Astrocyte of the cerebellum (primary cell): ENCODE results near the gene RAP2A.

Source experiments
- DNase-seq: peaks from one replicate; pipeline ENCODE4 v3.0.0-alpha.2; 2011; ENCODE audit warnings: low read depth
- H3K4me3 ChIP-seq: 2 replicates; pipeline ENCODE4 v1.5.1; 2011; ENCODE audit warnings: mild to moderate bottlenecking, low read depth, low read length, moderate library complexity
- in situ Hi-C: cut with HindIII; loops from 2 replicates; pipeline ENCODE4 v1.10.0; 2017; ENCODE audit warnings: low sequenced_read_pairs
- TF ChIP-seq, protein P1 (sequence below): IDR thresholded peaks from 2 replicates; pipeline ENCODE4 v1.5.1; 2012; ENCODE audit warnings: low read length, low read depth, moderate library complexity, mild to moderate bottlenecking; ENCODE audit errors: missing control alignments

Gene RAP2A

GRCh38 chr13:97468331-97468730 lies 34.4 kb downstream of the RAP2A start:
- no peak for DNase-seq
- TF ChIP-seq, protein P1, sequence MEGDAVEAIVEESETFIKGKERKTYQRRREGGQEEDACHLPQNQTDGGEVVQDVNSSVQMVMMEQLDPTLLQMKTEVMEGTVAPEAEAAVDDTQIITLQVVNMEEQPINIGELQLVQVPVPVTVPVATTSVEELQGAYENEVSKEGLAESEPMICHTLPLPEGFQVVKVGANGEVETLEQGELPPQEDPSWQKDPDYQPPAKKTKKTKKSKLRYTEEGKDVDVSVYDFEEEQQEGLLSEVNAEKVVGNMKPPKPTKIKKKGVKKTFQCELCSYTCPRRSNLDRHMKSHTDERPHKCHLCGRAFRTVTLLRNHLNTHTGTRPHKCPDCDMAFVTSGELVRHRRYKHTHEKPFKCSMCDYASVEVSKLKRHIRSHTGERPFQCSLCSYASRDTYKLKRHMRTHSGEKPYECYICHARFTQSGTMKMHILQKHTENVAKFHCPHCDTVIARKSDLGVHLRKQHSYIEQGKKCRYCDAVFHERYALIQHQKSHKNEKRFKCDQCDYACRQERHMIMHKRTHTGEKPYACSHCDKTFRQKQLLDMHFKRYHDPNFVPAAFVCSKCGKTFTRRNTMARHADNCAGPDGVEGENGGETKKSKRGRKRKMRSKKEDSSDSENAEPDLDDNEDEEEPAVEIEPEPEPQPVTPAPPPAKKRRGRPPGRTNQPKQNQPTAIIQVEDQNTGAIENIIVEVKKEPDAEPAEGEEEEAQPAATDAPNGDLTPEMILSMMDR: no peak
- H3K4me3 ChIP-seq: no peak overlapping the region
- in situ Hi-C loops: no loop called here

DNA sequence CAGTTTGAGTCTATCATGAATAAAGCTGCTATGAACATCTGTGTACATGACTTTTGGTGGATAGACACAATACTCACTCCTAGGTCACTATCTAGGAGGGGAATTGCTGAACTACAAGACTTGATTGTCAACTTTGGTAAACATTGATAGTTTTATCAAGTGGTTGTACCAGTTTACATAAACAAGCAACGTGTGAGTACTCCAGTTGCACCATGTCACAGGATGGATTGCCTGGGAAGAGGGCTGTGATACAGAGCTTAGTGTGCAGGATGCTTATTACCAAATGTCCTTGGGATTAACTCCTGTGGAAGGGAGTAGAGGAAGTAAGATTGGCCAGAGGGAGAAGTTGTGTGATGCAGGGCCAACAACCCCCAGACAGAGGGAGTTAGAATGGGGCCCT lies 37.7 kb downstream of the RAP2A start:
- no peak overlapping the region for H3K4me3 ChIP-seq
- no peak for DNase-seq
- in situ Hi-C loops: no loop called here

GRCh38 chr13:97474349-97474980 lies 40.5 kb downstream of the RAP2A start:
- TF ChIP-seq, protein P1: no peak
- in situ Hi-C loops: no loop called here
- no peak overlapping the region for H3K4me3 ChIP-seq
- DNase-seq: no peak

More for the DNA sequence above, 37.7 kb downstream of the RAP2A start:
- TF ChIP-seq, protein P1: no peak

DNA sequence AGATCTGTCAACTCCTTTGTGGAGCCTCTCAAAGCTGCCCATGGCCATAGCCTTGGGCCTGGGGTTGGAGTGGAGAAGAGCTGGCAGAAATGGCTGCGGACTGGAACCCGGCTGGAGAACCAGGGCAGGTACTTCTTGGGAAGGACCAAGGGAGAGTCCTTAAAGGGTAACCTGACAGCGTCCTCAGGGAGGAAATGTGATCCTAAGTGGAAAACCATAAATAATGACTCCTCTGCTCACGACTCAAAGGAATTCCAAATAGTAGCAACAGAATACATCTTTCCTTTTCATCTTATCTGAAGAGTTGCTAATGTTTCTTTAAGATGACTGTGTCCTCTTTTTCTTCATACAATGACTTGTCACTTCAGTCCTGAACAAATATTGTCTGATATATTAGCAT lies 41.0 kb downstream of the RAP2A start:
- no peak for DNase-seq
- TF ChIP-seq, protein P1: no peak
- in situ Hi-C loops: no loop called here
- H3K4me3 ChIP-seq: no peak overlapping the region

DNA sequence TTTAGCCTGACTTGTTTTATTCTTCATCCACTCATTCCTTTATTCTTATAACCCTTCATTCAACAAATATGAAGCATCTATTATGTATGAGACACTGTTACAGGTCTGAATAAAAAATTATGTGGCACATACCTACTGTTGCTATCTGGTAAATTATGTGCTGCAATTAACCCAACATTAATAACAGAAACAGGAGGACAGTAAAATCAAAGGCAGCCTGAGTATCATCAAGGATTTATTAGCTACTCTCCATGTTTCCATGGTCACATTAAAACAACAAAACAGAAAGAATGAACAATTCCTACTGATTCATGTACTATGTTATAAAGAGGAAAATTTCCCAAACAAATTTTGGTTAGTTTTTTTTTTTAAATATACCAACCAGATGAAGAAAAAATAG lies 43.9 kb downstream of the RAP2A start:
- TF ChIP-seq, protein P1: no peak
- no peak overlapping the region for H3K4me3 ChIP-seq
- in situ Hi-C loops: no loop called here
- DNase-seq: no peak

DNA sequence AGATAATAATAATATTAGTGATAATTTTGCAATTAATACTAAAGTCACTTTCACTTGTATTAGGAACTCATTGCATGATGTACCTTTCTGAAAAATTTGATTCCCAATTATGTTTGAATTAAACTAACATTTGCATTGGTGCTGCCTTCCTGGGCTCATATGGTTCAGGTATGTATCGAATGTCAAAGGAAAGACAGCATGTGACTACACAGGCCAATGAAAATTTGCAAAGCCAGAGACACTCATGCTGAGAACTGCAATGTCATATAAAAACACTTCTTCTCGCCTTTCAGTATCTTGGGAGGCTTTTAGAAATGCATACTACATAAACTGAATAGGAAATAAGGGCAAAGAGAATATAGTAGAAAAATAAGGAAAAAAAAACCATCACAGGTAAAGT lies 44.3 kb downstream of the RAP2A start:
- no peak for DNase-seq
- in situ Hi-C loops: no loop called here
- TF ChIP-seq, protein P1: no peak
- no peak overlapping the region for H3K4me3 ChIP-seq

DNA sequence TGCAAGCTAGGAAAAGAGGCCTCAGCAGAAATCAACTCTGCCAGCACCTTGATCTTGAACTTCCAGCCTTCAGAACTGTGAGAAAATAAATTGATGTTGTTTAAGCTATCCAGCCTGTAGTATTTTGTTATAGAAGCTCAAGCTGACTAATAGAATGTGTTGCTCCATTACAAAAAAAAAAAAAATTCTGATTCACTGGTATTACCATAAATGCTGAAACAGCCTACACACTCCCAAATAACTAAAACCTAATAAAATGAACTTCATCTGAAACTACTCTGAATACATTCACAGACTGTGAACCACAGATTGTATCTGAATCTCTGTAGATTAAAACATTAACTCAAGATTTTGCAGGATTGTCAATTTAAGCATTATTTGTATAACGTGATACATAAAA lies 49.5 kb downstream of the RAP2A start:
- TF ChIP-seq, protein P1: no peak
- no peak for DNase-seq
- no peak overlapping the region for H3K4me3 ChIP-seq
- in situ Hi-C loops: no loop called here
